ENCODE data around the gene NEUROD1.

Gene NEUROD1

DNA sequence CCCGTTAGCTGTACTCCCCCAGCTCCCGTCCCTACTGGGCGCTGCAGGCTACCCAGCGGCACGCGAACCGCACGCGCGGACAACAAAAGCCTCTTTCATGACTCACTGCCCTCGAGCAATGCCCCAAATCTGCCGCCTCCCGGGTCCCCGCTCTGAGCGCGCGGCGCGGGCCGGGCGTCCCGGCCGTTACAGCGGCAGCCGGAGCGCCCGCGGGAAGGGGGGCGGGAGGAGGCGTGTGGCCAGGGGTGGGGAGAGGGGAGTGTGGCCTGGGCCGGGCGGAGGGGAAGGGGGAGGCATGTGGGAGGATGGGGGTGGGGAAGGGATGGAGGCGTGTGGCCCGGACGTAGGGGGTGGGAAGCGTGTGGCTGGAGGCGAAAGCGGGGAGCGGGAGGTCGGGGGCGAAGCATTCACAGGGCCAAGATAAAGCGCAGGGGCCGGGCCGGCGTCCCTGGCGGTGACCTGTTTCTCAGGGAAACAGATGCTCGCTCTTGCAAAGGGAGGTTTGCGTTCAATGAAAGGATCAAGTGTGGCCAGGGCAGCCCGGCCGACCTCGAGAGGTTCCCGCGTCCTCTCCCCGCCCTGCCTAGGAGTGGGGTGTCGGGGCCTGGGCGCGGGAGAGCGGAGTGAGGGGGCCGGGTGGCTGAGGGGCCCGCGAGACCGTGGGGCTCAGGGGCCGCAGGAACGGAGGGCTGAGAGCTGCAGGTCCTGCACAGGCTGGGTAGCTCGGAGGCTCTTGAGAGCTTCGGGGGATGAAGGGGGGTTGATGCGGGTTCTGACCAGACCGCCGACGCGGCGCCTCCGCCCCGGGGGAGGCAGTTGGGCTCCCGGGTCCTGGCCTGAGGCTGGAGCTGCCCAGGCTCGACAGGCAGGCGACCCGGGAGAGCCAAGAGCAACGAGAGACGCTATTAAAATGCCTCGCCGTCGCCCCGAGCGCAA is 3.5 kb upstream of the NEUROD1 start:
- ATAC-seq (ENCODE audit: low read depth) (peak; percentile 47), DNase-seq (ENCODE audit: low spot score) (no peak)
- Histone ChIP-seq H3K4me3 (ENCODE audit: severe bottlenecking) (no peak overlapping the region), H3K36me3 (ENCODE audit: low read depth) (no peaks in the 10 kb centered on the region), H3K27ac (ENCODE audit: poor library complexity, severe bottlenecking) (no peak overlapping the region), H3K27me3 (ENCODE audit: insufficient read depth, poor library complexity, severe bottlenecking) (peaks cover 85% of the 10 kb centered on the region), H3K4me1 (ENCODE audit: insufficient read depth, poor library complexity, severe bottlenecking) (no peaks in the 10 kb centered on the region), H3K9me3 (ENCODE audit: severe bottlenecking) (no peaks in the 10 kb centered on the region)
- TF ChIP-seq, protein P1, sequence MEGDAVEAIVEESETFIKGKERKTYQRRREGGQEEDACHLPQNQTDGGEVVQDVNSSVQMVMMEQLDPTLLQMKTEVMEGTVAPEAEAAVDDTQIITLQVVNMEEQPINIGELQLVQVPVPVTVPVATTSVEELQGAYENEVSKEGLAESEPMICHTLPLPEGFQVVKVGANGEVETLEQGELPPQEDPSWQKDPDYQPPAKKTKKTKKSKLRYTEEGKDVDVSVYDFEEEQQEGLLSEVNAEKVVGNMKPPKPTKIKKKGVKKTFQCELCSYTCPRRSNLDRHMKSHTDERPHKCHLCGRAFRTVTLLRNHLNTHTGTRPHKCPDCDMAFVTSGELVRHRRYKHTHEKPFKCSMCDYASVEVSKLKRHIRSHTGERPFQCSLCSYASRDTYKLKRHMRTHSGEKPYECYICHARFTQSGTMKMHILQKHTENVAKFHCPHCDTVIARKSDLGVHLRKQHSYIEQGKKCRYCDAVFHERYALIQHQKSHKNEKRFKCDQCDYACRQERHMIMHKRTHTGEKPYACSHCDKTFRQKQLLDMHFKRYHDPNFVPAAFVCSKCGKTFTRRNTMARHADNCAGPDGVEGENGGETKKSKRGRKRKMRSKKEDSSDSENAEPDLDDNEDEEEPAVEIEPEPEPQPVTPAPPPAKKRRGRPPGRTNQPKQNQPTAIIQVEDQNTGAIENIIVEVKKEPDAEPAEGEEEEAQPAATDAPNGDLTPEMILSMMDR (IDR thresholded peaks at IDR 0.05; ENCODE audit: poor library complexity, severe bottlenecking) = no peak

GRCh38 chr2:181682795-181683517 is 2.6 kb upstream of the NEUROD1 start:
- peaks cover 93% of the 10 kb centered on the region for H3K27me3 ChIP-seq (ENCODE audit: insufficient read depth, poor library complexity, severe bottlenecking)
- TF ChIP-seq, protein P1 (IDR thresholded peaks at IDR 0.05; ENCODE audit: poor library complexity, severe bottlenecking) = no peak
- DNase-seq (ENCODE audit: low spot score) (no peak), ATAC-seq (ENCODE audit: low read depth) (peak; percentile 11; the same call in 2 of the 3 replicates)
- no peaks in the 10 kb centered on the region for H3K9me3 ChIP-seq (ENCODE audit: severe bottlenecking)
- H3K4me1 ChIP-seq (ENCODE audit: insufficient read depth, poor library complexity, severe bottlenecking) = no peaks in the 10 kb centered on the region
- no peaks in the 10 kb centered on the region for H3K36me3 ChIP-seq (ENCODE audit: low read depth)
- no peak overlapping the region for H3K27ac ChIP-seq (ENCODE audit: poor library complexity, severe bottlenecking)
- H3K4me3 ChIP-seq (ENCODE audit: severe bottlenecking) = no peak overlapping the region

DNA sequence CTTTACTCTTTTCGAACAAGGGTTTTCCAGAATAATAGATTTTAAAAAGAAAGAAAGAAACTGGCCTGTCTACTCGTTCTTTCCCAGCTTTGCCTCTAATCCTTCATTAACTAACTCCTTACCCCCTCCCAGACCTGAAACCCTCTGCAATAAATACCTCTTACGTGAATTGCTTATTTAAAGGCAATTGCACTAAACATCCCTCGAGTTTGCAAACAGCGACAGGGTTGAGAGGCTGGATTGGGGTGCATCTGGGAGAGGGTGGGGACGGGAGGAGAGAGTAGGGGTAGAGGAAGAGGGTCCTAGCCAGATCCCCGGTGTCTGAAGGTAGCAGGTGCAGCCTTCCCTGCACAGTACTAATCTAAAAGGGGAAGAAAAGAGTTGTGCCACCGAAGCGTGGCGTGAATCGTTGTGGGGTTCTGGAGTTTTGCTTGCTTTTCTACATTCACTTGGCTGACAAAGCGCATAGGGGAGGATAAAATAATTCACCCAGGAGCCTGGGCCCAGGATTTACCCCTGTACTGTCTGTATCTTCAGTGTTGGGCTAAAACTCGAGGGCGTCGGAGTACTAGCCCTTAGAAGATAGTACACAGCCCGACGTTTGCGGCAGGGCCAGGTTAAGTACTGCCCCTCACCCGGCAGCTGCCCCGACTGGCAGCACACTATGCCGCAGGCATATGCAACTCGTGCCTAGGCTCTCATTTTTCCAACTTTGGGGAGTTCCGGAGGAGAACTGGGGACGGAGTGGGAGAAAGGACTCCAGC is 1.9 kb upstream of the NEUROD1 start:
- ATAC-seq (ENCODE audit: low read depth) = no peak

DNA sequence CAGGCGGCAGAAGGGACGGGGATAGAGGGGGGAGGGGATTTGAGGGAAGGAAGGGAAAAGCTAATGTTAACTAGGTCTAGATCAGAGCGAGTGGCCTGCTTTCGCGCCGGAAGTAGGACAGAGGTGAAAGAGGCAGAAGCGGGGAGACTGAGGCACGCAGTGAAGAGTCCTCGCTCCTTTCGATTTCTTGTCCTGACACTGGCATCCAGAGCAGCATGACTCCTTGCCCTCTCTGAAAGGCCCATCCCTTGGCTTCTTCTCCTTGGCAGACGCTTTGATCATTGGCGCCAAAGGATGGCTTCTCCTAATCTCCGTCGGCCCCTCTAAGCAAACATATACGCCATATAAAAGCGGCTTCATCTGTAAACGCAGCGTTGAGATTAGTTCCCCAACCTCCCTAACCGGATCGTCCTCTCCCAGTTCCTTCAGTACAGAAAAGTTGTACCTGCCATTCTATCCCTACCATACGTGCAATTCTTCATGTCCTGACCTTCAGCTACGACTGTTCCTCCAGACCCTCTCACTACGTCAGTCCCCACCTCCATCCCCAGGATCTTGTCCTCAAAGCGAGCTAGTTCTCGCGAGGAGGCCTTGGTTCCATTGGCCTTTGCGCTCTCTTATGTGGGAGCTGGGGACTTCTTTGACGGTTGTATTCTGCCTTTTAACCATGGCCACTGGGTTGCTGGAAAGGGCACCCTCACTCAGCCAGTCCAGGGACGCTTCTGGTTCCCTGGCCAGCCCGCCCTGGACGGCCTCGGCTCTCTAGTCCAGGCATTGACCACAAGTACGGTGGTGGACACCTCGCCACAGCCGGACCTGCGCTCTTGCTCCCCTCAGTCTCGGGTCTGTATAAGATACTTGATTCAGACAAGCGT is 857 bp upstream of the NEUROD1 start:
- ATAC-seq (ENCODE audit: low read depth) = no peak
- DNase-seq (ENCODE audit: low spot score) = no peak
- H3K27ac ChIP-seq (ENCODE audit: poor library complexity, severe bottlenecking) = no peak overlapping the region
- no peaks in the 10 kb centered on the region for H3K36me3 ChIP-seq (ENCODE audit: low read depth)
- no peaks in the 10 kb centered on the region for H3K9me3 ChIP-seq (ENCODE audit: severe bottlenecking)
- peaks cover 95% of the 10 kb centered on the region for H3K27me3 ChIP-seq (ENCODE audit: insufficient read depth, poor library complexity, severe bottlenecking)
- no peaks in the 10 kb centered on the region for H3K4me1 ChIP-seq (ENCODE audit: insufficient read depth, poor library complexity, severe bottlenecking)
- TF ChIP-seq, protein P1 (IDR thresholded peaks at IDR 0.05; ENCODE audit: poor library complexity, severe bottlenecking) = no peak
- H3K4me3 ChIP-seq (ENCODE audit: severe bottlenecking) = no peak overlapping the region

More for the DNA sequence above, 1.9 kb upstream of the NEUROD1 start:
- DNase-seq (ENCODE audit: low spot score) = no peak
- TF ChIP-seq, protein P1 (IDR thresholded peaks at IDR 0.05; ENCODE audit: poor library complexity, severe bottlenecking) = no peak
- no peak overlapping the region for H3K4me3 ChIP-seq (ENCODE audit: severe bottlenecking)
- no peaks in the 10 kb centered on the region for H3K9me3 ChIP-seq (ENCODE audit: severe bottlenecking)
- no peaks in the 10 kb centered on the region for H3K4me1 ChIP-seq (ENCODE audit: insufficient read depth, poor library complexity, severe bottlenecking)
- H3K36me3 ChIP-seq (ENCODE audit: low read depth) = no peaks in the 10 kb centered on the region
- H3K27ac ChIP-seq (ENCODE audit: poor library complexity, severe bottlenecking) = no peak overlapping the region
- peaks cover 98% of the 10 kb centered on the region for H3K27me3 ChIP-seq (ENCODE audit: insufficient read depth, poor library complexity, severe bottlenecking)

Measured in RWPE2 (cell line).